ENCODE results near the gene CLEC4E.

CLEC4E gene

GRCh38 chr12:8564656-8565055, 24.0 kb upstream of the CLEC4E start:
- H3K4me3 ChIP-seq (ENCODE audit: low read length) = no peak overlapping the region
- no peak for DNase-seq (ENCODE audit: low read depth)
- no peak for TF ChIP-seq CTCF (conservative IDR thresholded peaks at IDR 0.05; ENCODE audit: low read length)

GRCh38 chr12:8563356-8563755, 22.7 kb upstream of the CLEC4E start:
- DNase-seq (ENCODE audit: low read depth) = no peak
- no peak for TF ChIP-seq CTCF (conservative IDR thresholded peaks at IDR 0.05; ENCODE audit: low read length)
- H3K4me3 ChIP-seq (ENCODE audit: low read length) = no peak overlapping the region

DNA sequence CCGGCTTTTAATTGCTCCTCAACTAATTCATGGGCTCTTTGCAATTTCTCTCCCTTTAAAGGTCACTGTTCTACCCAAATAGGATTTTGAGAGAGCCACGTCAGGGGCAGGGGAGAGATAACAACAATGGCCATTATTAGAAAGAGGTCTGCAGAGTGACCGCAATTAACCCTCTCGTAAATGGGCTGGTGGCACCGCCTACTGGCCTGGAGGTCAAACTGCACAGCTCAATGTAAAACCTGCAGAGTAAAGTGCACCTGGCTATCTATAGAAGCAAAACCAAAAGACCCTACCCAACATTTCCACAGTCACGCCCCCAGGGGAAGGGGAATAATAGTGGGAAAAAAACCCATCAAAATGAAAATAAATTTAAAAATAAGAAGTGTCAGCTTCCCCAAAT, 21.6 kb upstream of the CLEC4E start:
- TF ChIP-seq CTCF (conservative IDR thresholded peaks at IDR 0.05; ENCODE audit: low read length) = no peak
- no peak for DNase-seq (ENCODE audit: low read depth)
- H3K4me3 ChIP-seq (ENCODE audit: low read length) = no peak overlapping the region

DNA sequence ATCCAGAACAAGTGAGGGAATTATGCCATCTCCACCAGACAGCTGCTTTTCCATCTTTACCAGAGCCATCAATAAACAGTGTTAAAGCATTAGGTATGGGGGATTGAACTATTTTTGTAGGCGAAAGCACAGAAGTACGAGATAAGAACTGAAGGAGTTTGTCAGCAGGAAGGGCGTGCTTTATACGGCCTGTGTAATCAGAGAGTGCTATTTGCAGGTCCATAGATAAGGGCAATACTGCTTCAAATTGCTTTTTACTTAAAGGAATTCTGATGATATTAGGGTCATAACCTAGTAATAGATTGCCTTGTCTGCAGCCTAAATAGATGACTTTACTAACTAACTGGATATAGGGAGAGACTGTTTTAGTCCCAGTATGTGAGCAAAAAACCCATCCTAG, 20.3 kb upstream of the CLEC4E start:
- no peak for TF ChIP-seq CTCF (conservative IDR thresholded peaks at IDR 0.05; ENCODE audit: low read length)
- DNase-seq (ENCODE audit: low read depth) = no peak
- no peak overlapping the region for H3K4me3 ChIP-seq (ENCODE audit: low read length)

- H3K4me3 ChIP-seq (ENCODE audit: low read length) = no peak overlapping the region
- no peak for TF ChIP-seq CTCF (conservative IDR thresholded peaks at IDR 0.05; ENCODE audit: low read length)
- DNase-seq (ENCODE audit: low read depth) = no peak
Measured at GRCh38 chr12:8559676-8560075, 19.0 kb upstream of the CLEC4E start.

GRCh38 chr12:8556531-8557097, 15.9 kb upstream of the CLEC4E start:
- DNase-seq (ENCODE audit: low read depth) = no peak
- no peak for TF ChIP-seq CTCF (conservative IDR thresholded peaks at IDR 0.05; ENCODE audit: low read length)
- H3K4me3 ChIP-seq (ENCODE audit: low read length) = no peak overlapping the region

- no peak for TF ChIP-seq CTCF (conservative IDR thresholded peaks at IDR 0.05; ENCODE audit: low read length)
- H3K4me3 ChIP-seq (ENCODE audit: low read length) = no peak overlapping the region
- no peak for DNase-seq (ENCODE audit: low read depth)
Measured at GRCh38 chr12:8554451-8555195, 13.9 kb upstream of the CLEC4E start.
